Nephron progenitor cell (in vitro differentiated cells): ENCODE data around the gene VEZT.

ENCODE experiments used
- DNase-seq: peaks from one replicate; pipeline ENCODE4 v3.0.0; 2021
- H3K27ac Mint-ChIP-seq: 2 replicates; pipeline ENCODE4 v1.8.0; 2021; ENCODE audit warnings: mild to moderate bottlenecking, moderate library complexity, mixed read lengths
- H3K27me3 Mint-ChIP-seq: 2 replicates; pipeline ENCODE4 v1.8.0; 2021; ENCODE audit warnings: mild to moderate bottlenecking, low read depth, mixed read lengths; ENCODE audit not compliant: poor library complexity
- H3K36me3 Mint-ChIP-seq: 2 replicates; pipeline ENCODE4 v1.8.0; 2021; ENCODE audit warnings: low read depth, mixed read lengths
- H3K4me1 Mint-ChIP-seq: 2 replicates; pipeline ENCODE4 v1.8.0; 2021; ENCODE audit warnings: mixed read lengths
- H3K4me3 Mint-ChIP-seq: 2 replicates; pipeline ENCODE4 v1.8.0; 2021; ENCODE audit warnings: mild to moderate bottlenecking, moderate library complexity, mixed read lengths
- H3K9me3 Mint-ChIP-seq: 2 replicates; pipeline ENCODE4 v1.8.0; 2021; ENCODE audit warnings: mild to moderate bottlenecking, moderate library complexity, mixed read lengths
- TF ChIP-seq, protein P1 (sequence below): fragments of 200-600 bp; sonication (generic); IDR thresholded peaks from 2 replicates; pipeline ENCODE4 v1.5.0; 2021; ENCODE audit warnings: antibody characterized with exemption

The VEZT gene

GRCh38 chr12:95202691-95203486 is 14.7 kb upstream of the VEZT start:
- Mint-ChIP-seq H3K27me3 (no peaks in the 10 kb centered on the region), H3K27ac (peak overlapping the region; percentile 8), H3K4me3 (no peak overlapping the region), H3K36me3 (peaks cover 41% of the 10 kb centered on the region), H3K9me3 (no peaks in the 10 kb centered on the region), H3K4me1 (peaks cover 65% of the 10 kb centered on the region)
- TF ChIP-seq, protein P1, sequence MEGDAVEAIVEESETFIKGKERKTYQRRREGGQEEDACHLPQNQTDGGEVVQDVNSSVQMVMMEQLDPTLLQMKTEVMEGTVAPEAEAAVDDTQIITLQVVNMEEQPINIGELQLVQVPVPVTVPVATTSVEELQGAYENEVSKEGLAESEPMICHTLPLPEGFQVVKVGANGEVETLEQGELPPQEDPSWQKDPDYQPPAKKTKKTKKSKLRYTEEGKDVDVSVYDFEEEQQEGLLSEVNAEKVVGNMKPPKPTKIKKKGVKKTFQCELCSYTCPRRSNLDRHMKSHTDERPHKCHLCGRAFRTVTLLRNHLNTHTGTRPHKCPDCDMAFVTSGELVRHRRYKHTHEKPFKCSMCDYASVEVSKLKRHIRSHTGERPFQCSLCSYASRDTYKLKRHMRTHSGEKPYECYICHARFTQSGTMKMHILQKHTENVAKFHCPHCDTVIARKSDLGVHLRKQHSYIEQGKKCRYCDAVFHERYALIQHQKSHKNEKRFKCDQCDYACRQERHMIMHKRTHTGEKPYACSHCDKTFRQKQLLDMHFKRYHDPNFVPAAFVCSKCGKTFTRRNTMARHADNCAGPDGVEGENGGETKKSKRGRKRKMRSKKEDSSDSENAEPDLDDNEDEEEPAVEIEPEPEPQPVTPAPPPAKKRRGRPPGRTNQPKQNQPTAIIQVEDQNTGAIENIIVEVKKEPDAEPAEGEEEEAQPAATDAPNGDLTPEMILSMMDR = no peak
- no peak for DNase-seq

DNA sequence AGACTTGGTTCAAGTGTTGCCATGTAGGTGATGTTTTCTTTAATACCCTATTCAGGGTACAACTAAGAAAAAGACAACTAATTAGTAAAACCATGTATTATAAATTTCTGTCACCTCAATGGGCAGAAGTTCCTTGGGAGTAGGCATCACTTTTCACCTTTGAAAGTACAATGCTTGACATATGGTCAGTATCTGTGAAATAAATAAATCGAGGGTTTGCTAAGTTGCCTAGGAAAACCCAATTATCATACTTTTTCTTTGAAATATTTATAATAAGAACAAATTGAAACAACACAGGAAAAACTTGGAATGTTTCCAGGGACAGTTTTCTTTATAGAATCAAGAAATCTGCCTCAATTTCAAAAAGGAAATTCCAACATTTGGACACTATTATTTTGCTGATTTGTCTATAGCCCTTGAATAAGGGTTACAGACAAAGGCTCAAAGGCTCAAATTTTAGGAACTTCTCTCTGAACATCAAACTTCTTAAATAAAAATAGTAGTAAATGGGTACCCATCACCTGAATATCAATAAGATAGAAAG is 14.0 kb upstream of the VEZT start:
- Mint-ChIP-seq H3K4me3 (no peak overlapping the region), H3K4me1 (peaks cover 63% of the 10 kb centered on the region), H3K27ac (peak overlapping the region; percentile 8), H3K9me3 (no peaks in the 10 kb centered on the region), H3K27me3 (no peaks in the 10 kb centered on the region), H3K36me3 (peaks cover 39% of the 10 kb centered on the region)
- DNase-seq = no peak
- TF ChIP-seq, protein P1 = no peak

DNA sequence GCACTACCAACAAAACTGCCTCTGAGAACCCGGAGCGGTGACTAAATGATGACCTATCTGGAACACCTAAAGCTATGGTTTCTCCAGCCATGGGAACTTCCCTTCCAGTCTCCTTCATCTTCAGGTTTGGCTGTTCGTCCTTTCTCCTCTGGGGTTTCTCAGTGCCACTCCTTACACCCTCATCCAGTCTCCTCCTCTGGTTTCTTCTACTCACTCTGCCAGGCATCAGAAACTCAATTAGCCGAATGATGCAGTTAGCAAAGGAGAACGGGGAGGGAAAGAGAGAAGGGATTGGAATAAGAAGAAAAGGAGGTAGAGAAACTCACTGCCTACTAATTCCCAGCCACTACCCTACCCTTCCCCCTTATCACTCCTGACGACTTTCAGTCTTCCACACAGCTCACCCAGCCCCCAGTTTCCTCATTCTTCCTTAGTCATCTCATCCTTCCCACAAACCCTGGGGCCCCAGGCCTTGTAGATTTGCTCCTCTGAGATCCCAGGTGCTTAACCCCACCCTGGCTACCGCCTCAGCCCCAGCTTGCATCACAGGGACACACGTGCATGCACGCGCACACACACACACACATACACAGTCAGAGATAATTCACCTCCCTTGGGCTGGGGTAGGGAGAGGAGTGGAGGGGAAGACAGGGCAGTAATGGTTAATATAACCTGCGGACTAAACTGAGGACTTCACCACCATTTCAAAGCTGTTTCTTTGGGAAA is 13.3 kb upstream of the VEZT start:
- Mint-ChIP-seq H3K36me3 (peaks cover 40% of the 10 kb centered on the region), H3K27ac (peak overlapping the region; percentile 77), H3K4me1 (peaks cover 60% of the 10 kb centered on the region), H3K9me3 (no peaks in the 10 kb centered on the region), H3K27me3 (no peaks in the 10 kb centered on the region), H3K4me3 (no peak overlapping the region)
- TF ChIP-seq, protein P1 = no peak
- DNase-seq = no peak

DNA sequence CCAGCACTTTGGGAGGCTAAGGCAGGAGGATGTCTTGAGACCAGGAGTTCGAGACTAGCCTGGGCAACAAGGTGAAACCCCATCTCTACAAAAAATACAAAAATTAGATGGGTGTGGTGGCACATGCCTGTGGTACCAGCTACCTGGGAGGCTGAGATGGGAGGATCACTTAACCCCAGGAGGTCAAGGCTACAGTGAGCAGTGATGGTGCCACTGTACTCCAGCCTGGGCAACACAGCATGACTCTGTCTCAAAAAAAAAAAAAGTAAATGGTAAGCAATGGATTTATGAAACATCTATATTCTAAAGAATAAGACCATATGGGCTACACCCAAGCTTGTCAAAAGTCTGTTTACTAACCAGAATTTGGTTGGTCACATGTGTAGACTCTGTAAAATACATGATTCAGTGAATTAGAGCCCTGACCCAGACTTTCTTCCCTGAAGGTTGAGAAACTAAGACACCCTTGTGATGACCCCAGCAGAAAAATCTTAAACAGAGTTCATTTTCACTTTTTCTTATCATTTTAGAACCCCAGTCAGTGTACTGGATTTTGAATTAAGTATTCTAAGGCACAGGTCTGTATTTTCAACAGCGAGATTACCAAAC is 12.5 kb upstream of the VEZT start:
- H3K4me1 Mint-ChIP-seq = peaks cover 59% of the 10 kb centered on the region
- no peak overlapping the region for H3K4me3 Mint-ChIP-seq
- peak overlapping the region; percentile 90 for H3K27ac Mint-ChIP-seq
- TF ChIP-seq, protein P1 = no peak
- H3K27me3 Mint-ChIP-seq = no peaks in the 10 kb centered on the region
- no peak for DNase-seq
- H3K9me3 Mint-ChIP-seq = no peaks in the 10 kb centered on the region
- H3K36me3 Mint-ChIP-seq = peaks cover 46% of the 10 kb centered on the region

GRCh38 chr12:95205685-95206084 is 11.9 kb upstream of the VEZT start:
- H3K4me3 Mint-ChIP-seq = no peak overlapping the region
- no peak for DNase-seq
- H3K4me1 Mint-ChIP-seq = peaks cover 54% of the 10 kb centered on the region
- TF ChIP-seq, protein P1 = no peak
- H3K27ac Mint-ChIP-seq = peak overlapping the region; percentile 90
- H3K36me3 Mint-ChIP-seq = peaks cover 51% of the 10 kb centered on the region
- no peaks in the 10 kb centered on the region for H3K9me3 Mint-ChIP-seq
- H3K27me3 Mint-ChIP-seq = no peaks in the 10 kb centered on the region
